ENCODE results near the gene CYB561D1.
"Not testable (repeated sequence)": the region's sequence is repeated elsewhere in the genome, so short reads cannot be mapped to it uniquely, and the experiment has no call there.

Gene CYB561D1, protein sequence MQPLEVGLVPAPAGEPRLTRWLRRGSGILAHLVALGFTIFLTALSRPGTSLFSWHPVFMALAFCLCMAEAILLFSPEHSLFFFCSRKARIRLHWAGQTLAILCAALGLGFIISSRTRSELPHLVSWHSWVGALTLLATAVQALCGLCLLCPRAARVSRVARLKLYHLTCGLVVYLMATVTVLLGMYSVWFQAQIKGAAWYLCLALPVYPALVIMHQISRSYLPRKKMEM

DNA sequence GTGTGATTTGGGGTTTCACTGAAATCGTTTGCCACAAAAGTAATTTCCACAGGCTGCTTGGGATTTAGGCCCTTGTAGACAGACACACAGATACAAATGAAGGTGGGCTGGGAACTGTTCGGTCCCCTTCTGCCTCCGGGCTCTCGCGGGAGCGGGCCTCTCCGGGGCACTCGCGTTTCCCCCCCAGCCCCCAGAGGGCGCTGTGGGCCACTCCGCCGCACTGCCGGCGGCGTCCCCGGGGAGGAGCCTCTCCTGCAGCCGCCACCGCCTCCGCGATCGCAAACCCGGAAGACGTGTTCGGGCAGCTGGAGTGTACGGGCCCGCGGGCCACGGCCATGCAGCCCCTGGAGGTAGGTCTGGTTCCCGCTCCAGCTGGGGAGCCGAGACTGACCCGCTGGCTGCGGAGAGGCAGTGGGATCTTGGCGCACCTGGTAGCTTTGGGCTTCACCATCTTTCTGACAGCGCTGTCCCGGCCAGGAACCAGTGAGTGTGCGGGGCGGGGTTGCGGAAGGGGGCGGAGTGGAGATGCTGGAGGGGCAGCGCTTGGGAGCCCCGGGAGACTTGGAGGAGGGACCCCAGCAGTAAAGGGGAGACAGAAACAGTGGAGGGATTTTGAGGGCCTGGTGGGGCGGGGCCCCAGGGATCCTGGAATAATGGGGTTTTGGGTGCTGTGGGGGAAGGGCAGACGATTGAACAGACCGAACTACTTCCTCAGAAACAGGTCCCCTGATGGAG is at the start of gene CYB561D1:
Gene CYB561D1, plus strand, starts transcription at position 290 of the 735 bp plus-strand sequence. Its CDS starts 46 bp downstream, at position 336.
- no peak for TF ChIP-seq JUND (IDR thresholded peaks at IDR 0.05; ENCODE audit: low read depth)
- in situ Hi-C loops (cut with HindIII; ENCODE audit: low pct_unique_long_range_greater_than_20kb, low sequenced_read_pairs), result no loop called here
- DNase-seq (ENCODE audit: low read depth in 1 of 2, low spot score in 1 of 2), result peak; percentile 48 to 85

DNA sequence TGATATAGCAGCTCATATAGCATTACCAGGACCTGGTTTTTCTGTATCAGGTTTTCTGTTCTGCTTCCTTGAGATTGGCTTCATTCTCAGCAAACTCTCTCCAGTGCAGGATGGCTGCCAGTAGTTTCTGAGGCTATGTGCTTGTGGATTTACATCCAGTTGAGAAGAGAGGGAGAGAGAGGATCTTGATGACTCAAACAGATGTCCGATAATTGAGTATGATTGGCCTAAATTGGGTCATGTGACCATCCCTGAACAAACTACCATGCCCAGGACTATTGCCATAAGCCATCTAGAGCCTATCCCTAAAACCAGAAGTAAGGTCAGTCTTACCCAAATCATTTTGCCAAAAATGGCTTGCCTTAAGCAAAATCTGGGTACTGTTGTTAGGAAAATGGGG is 49.5 kb upstream of the CYB561D1 start:
- DNase-seq (ENCODE audit: low read depth in 1 of 2, low spot score in 1 of 2), result no peak
- in situ Hi-C loops (cut with HindIII; ENCODE audit: low pct_unique_long_range_greater_than_20kb, low sequenced_read_pairs), result no loop called here
- TF ChIP-seq JUND (IDR thresholded peaks at IDR 0.05; ENCODE audit: low read depth), result no peak

DNA sequence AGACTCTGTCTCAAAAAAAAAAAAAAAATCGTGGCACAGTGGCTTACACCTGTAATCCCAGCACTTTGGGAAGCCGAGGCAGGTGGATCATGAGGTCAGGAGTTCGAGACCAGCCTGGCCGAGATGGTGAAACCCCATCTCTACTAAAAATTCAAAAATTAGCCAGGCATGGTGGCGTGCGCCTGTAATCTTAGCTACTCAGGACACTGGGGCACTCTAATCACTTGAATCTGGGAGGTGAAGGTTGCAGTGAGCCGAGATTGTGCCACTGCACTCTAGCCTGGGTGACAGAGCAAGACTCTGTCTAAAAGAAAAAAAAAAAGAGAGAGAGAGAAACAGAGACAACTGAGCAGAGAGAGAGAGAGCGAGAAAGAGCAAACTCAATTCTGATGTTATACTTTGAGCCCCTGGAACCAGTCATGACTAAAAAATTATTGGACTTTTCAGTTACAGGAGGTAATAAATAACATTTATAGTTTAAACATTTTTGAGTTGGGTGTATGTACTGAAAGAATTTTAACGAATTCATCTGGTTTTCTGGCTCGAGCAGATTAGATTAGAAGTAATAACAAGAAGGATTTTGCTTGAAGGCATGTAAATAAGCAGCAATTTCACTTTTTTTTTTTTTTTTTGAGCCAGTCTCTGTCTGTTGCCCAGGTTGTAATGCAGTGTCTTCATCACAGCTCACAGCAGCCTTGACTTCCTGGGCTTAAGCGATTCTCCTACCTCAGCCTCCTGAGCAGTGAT is 47.8 kb upstream of the CYB561D1 start:
- in situ Hi-C loops (cut with HindIII; ENCODE audit: low pct_unique_long_range_greater_than_20kb, low sequenced_read_pairs), result not testable (repeated sequence)

DNA sequence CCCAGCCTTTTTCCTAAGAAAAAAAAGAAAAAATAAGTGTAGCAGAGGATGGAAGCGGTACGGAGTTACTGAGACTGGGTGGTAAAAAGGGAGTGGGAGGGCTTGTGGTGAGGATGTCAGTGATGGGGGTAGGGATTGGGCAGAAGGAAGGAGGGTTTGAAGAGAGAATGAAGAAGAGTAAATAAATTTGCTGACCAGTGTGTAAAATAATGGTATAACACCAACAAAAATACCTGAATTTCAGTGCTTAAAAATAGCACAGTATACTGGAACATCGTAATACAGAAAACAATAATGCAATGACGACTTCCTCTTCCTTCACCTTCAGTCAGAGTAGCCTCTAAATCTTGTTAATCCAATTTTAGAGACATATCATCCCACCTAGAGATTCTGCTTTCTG is 46.4 kb upstream of the CYB561D1 start:
- DNase-seq (ENCODE audit: low read depth in 1 of 2, low spot score in 1 of 2), result no peak
- in situ Hi-C loops (cut with HindIII; ENCODE audit: low pct_unique_long_range_greater_than_20kb, low sequenced_read_pairs), result no loop called here
- no peak for TF ChIP-seq JUND (IDR thresholded peaks at IDR 0.05; ENCODE audit: low read depth)

More for the DNA sequence above, 47.8 kb upstream of the CYB561D1 start:
- not testable (repeated sequence) for DNase-seq (ENCODE audit: low read depth in 1 of 2, low spot score in 1 of 2)

DNA sequence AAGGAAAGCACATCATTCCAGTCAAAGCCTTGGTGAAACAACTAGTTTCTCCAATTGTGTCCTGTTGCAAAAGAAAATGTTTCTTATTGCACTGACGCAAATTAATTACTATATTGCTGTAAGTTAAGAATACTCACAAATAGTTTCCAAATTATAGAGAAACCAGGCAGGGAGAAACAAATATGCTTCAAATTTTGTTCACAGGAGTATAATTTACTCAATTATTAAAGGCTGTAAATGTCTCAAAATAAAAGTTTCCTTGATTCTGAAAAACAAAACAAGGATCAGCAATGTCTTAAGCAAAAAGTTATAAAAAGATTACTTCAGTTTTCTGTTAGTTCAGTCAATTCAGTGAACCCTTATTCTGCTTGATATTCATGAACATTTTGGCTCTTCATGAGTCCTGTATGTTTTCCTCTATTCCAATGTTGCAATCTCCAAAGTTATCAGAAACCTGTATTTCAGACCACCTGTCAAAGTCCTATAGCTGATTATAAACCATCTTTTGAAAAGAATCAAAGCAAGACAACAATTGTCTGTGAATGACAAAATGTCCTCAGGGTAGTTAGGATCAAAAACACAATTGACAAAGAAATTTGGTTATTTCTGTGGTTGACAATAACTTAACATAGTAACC is 39.3 kb upstream of the CYB561D1 start:
- no peak for TF ChIP-seq JUND (IDR thresholded peaks at IDR 0.05; ENCODE audit: low read depth)
- in situ Hi-C loops (cut with HindIII; ENCODE audit: low pct_unique_long_range_greater_than_20kb, low sequenced_read_pairs), result no loop called here
- no peak for DNase-seq (ENCODE audit: low read depth in 1 of 2, low spot score in 1 of 2)

DNA sequence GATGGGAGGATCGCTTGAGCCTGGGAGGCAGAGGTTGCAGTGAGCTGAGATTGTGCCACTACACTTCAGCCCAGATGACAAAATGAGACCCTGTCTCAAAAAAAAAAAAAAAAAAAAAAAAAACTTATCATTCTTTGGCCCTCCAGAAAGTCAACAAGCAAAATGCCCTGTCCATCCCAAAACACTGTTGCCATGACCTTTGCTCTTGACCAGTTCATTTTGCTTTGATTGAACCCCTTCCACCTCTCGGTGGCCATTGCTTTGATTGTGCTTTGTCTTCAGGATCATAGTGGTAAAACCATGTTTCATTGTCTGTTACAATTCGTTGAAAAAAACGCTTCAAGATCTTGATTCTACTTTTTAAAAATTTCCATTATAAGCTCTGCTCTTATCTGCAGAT is 36.1 kb upstream of the CYB561D1 start:
- TF ChIP-seq JUND (IDR thresholded peaks at IDR 0.05; ENCODE audit: low read depth), result no peak
- in situ Hi-C loops (cut with HindIII; ENCODE audit: low pct_unique_long_range_greater_than_20kb, low sequenced_read_pairs), result no loop called here
- no peak for DNase-seq (ENCODE audit: low read depth in 1 of 2, low spot score in 1 of 2)

DNA sequence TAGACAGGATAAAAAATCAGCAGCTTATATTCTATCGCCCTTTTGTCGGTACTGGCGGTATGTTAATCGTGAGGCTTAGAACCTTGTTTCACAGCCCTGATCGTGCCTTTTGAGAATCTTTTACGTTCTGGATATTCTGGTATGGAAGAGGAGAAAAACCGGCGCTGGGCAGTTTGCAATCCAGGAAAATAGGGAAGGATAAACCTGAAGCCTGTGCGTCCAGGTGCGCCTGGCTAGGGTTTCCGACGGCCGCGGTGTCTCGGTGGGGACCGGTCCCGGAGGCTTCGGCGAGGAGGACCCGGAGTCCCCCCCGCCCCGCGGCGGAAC is 27.8 kb upstream of the CYB561D1 start:
- TF ChIP-seq JUND (IDR thresholded peaks at IDR 0.05; ENCODE audit: low read depth), result no peak
- in situ Hi-C loops (cut with HindIII; ENCODE audit: low pct_unique_long_range_greater_than_20kb, low sequenced_read_pairs), result no loop called here
- DNase-seq (ENCODE audit: low read depth in 1 of 2, low spot score in 1 of 2), result peak in 1 of 2 experiments; percentile 19

DNA sequence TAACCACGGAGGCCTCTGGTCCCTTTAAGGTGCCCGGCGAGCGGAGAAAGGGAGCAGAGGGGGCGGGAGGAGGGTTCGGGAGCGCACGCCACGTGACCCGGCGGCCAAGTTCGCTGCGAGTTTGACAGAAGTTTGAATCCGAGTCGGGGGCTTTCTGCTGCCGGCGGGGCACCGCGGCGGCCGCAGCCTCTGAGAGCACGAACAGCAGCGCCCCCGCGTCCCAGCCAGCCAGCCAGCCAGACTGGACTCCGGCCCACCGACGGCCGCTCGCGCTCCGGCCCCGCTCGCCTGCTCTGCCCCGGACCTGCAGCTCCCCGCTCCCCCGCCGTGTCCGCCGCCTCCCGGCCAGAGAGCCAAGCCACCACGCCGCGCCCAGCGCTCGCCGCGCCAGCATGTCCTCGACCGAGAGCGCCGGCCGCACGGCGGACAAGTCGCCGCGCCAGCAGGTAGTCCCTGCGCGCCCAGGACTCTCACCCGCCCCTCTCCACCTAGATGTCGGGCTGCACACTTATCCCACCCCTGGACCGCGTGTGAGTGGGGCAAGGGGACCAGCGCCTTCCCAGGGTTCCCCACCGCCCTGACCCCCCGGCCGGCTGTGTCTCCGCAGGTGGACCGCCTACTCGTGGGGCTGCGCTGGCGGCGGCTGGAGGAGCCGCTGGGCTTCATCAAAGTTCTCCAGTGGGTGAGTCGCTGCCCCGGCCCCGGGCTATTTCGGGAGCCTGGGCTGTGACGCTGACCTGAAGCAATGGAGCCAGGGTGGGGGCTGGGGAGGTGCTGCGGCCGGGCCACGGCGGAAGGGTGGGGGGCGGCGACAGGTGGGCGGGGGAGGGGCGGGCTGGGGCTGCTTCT is 27.2 kb upstream of the CYB561D1 start, which contains the start of gene SYPL2:
Gene SYPL2, plus strand, starts transcription at position 95 of the 849 bp plus-strand sequence. Its CDS starts 298 bp downstream, at position 393.
- DNase-seq (ENCODE audit: low read depth in 1 of 2, low spot score in 1 of 2), result peak; percentile 24 to 55
- in situ Hi-C loops (cut with HindIII; ENCODE audit: low pct_unique_long_range_greater_than_20kb, low sequenced_read_pairs), result no loop called here
- no peak for TF ChIP-seq JUND (IDR thresholded peaks at IDR 0.05; ENCODE audit: low read depth)

DNA sequence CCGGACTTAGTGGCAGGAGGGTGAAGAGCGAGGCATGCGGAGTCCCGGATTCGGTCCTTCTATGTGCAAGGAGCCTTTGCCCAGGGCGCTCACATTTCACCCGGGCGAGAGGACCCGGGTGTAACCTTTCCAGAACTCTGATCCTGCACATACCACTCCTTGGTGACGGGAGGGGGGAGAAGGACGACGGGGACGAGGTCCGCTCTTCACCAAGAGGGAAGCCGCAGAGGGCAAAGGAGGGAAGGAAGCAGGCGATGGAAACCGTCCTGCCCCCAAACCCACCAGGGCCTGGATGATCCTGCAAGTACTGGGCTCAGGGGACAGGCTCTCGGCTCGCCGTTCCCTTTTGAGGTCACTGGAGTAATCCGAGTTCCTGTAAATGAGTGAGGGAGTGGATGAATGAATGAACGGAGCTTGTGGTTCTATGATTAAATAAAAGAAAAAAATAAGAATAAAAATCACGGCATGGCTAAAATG is 26.6 kb upstream of the CYB561D1 start:
- DNase-seq (ENCODE audit: low read depth in 1 of 2, low spot score in 1 of 2), result no peak

DNA sequence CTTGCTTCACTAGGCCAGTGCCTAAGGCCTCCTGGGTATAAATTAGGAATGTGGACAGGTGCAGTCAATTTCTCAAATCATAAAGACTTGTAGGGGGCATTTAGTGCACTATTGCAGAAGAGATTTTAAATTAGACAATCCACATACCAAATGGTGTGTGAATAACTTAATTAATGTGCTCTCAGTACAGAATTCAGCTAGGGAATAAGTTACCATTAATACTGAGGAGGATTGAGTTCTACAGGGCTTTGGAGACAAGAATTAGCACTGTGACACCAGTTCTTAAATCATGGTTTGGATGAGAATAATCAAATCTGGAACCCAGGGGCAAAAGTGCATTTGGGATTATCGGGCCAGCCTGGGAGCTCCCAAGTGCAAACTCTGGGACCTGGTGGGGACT is 25.8 kb upstream of the CYB561D1 start:
- DNase-seq (ENCODE audit: low read depth in 1 of 2, low spot score in 1 of 2), result no peak
- in situ Hi-C loops (cut with HindIII; ENCODE audit: low pct_unique_long_range_greater_than_20kb, low sequenced_read_pairs), result no loop called here
- no peak for TF ChIP-seq JUND (IDR thresholded peaks at IDR 0.05; ENCODE audit: low read depth)

More for the DNA sequence above, 26.6 kb upstream of the CYB561D1 start:
- in situ Hi-C loops (cut with HindIII; ENCODE audit: low pct_unique_long_range_greater_than_20kb, low sequenced_read_pairs), result no loop called here
- no peak for TF ChIP-seq JUND (IDR thresholded peaks at IDR 0.05; ENCODE audit: low read depth)

DNA sequence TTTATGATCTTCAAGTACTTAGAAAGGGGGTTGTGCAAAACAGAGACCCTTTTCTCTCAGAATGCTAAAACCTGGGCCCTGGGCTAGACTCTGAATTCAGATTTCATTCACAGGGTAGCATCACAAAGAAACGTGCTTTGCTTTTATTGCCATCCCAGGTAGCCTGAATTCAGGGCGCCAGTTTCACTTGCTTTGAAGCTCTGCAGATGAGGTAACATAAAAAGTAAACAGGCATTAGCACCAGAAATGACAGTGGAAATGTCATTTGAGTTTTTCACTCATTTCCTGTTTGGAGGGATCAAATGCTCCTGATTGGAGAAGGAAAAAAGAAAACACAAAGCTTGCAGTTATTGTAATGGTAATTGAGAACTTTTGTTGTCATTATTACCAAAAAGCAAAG is 25.0 kb upstream of the CYB561D1 start:
- TF ChIP-seq JUND (IDR thresholded peaks at IDR 0.05; ENCODE audit: low read depth), result no peak
- no peak for DNase-seq (ENCODE audit: low read depth in 1 of 2, low spot score in 1 of 2)
- in situ Hi-C loops (cut with HindIII; ENCODE audit: low pct_unique_long_range_greater_than_20kb, low sequenced_read_pairs), result no loop called here

DNA sequence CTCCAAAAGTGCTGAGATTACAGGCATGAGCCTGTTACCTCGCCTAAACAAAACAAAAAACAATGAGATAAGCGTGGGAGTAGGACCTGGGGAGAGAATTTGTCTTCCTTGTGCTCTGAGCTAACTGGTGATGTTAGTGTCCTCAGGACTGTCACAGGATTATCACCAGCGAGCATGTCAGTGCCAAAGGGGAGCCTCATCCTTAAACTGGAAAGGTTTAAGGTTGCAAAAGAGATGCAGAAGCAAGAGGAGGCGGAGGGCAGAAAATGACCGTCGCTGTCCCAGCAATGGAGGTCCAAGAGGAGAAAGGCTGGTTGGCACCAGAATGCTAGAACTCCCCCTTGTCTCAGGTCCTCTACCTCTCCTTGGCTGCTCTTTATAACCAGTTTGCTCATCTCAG is 23.6 kb upstream of the CYB561D1 start:
- TF ChIP-seq JUND (IDR thresholded peaks at IDR 0.05; ENCODE audit: low read depth), result no peak
- in situ Hi-C loops (cut with HindIII; ENCODE audit: low pct_unique_long_range_greater_than_20kb, low sequenced_read_pairs), result no loop called here
- DNase-seq (ENCODE audit: low read depth in 1 of 2, low spot score in 1 of 2), result no peak

All from T47D (cell line).